Lung (tissue), 12 donors: ENCODE measurements around the gene CEACAM19. TPM values are rescaled to one million over a fixed set of nuclear protein-coding genes. Genes with fewer than 3 reads are reported as not detected.

Experiments
- ATAC-seq: fragments of 200-7000 bp; cut with Tn5 transposase; one replicate; pipeline ENCODE4 v1.9.1; 2020; ENCODE audit warnings: moderate number of reproducible peaks; ENCODE audit not compliant: insufficient read depth, low FRiP score
- DNase-seq, 3 donors: peaks; one replicate each; pipeline ENCODE4 v3.0.0-alpha.2; 2013 to 2017
- H3K27ac ChIP-seq, 2 donors: one replicate each; pipeline ENCODE4 v1.5.1; 2013; ENCODE audit warnings: mild to moderate bottlenecking in 2 of 2, moderate library complexity in 2 of 2, control low read depth in 1 of 2, inconsistent platforms in 1 of 2, low read depth in 1 of 2, low read length in 1 of 2
- H3K27me3 ChIP-seq, 3 donors: one replicate each; pipeline ENCODE4 v1.5.1; 2013; ENCODE audit warnings: low read length in 2 of 3; ENCODE audit not compliant: control insufficient read depth in 3 of 3, insufficient read depth in 3 of 3
- H3K36me3 ChIP-seq, 4 donors: one replicate each; pipeline ENCODE4 v1.5.1; 2013; ENCODE audit warnings: low read length in 4 of 4, mild to moderate bottlenecking in 1 of 4, moderate library complexity in 1 of 4; ENCODE audit not compliant: control insufficient read depth in 4 of 4, insufficient read depth in 4 of 4
- H3K4me1 ChIP-seq, 5 donors: one replicate each; pipeline ENCODE4 v1.5.1; 2013; ENCODE audit warnings: low read length in 5 of 5, mild to moderate bottlenecking in 2 of 5, moderate library complexity in 1 of 5; ENCODE audit not compliant: control insufficient read depth in 5 of 5, insufficient read depth in 5 of 5
- H3K4me3 ChIP-seq: one replicate; pipeline ENCODE4 v1.5.1; 2013; ENCODE audit warnings: mild to moderate bottlenecking, control low read depth, moderate library complexity
- H3K9ac ChIP-seq, 2 donors: one replicate each; pipeline ENCODE4 v1.5.1; 2013; ENCODE audit warnings: low read length in 2 of 2, control low read depth in 1 of 2; ENCODE audit not compliant: insufficient read depth in 1 of 2
- H3K9me3 ChIP-seq, 4 donors: one replicate each; pipeline ENCODE4 v1.5.1; 2013; ENCODE audit warnings: low read length in 3 of 4, mild to moderate bottlenecking in 1 of 4, moderate library complexity in 1 of 4; ENCODE audit not compliant: control insufficient read depth in 4 of 4, insufficient read depth in 3 of 4
- CTCF ChIP-seq: IDR thresholded peaks from 2 replicates; pipeline ENCODE4 v1.5.1; 2012; ENCODE audit warnings: mild to moderate bottlenecking; ENCODE audit errors: control extremely low read depth, extremely low read depth
- WGBS, 2 donors: extraction: QIAGEN DNeasy Blood & Tissue Kit; methylation state at CpG; one replicate each; pipeline ENCODE4 v1.1.7; 2013; 5-methylcytosine and 5-hydroxymethylcytosine counted together
- polyA plus RNA-seq, 2 donors: library from polyadenylated mRNA; stranded (reverse); fragments of 200-250 nt; gene quantifications; one replicate each; pipeline ENCODE4 v1.2.1, GENCODE V29; 2013
- total RNA-seq, 2 donors: library from RNA; depleted of rRNA in 1 of 2; stranded (reverse); fragments of >200 nt in 1 of 2; gene quantifications; one replicate each; pipeline ENCODE4 v1.2.1, GENCODE V29; 2014 to 2021
- donor health status: control.
- donor health status: control.
- donor health status: Bipolar disorder and iron deficiency.
- donor health status: healthy.
- donor health status: DM: yes; HTN: yes; CAD: no.

CEACAM19 gene
- total and polyA plus RNA-seq, 4 donors = 2.3 to 8.3 (median 4.4) TPM

DNA sequence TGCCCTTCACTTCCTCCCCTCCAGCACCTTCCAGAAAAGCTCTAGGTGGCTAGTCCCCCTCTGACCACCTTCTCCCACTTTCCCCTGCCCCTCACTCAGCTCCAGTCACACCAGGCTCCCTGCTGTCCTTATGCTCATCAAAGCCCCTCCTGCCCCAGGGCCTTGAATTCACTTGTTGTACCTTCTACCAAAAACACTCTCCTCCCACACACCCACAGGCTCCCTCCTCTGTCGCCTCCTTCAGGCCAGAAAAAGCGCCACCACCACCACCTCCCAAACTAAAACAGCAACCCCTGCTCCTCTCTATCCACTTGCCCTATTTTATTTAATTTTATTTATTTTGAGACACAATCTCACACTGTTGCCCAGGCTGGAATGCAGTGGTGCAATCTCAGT lies 22.9 kb downstream of the CEACAM19 start:
- no peak for TF ChIP-seq CTCF
- no peaks in the 10 kb centered on the region for H3K36me3 ChIP-seq
- peak overlapping the region in 1 of 2 donors; percentile 37 for H3K27ac ChIP-seq
- ATAC-seq (no peak), DNase-seq (no peak)
- peaks cover 0 to 14% (median 3%) of the 10 kb centered on the region in 5 donors for H3K4me1 ChIP-seq
- WGBS, 2 donors = 67 to 94% methylated on average over 2 of the region's 2 CpGs
- no peak overlapping the region for H3K9ac ChIP-seq
- no peaks in the 10 kb centered on the region for H3K27me3 ChIP-seq
- no peaks in the 10 kb centered on the region for H3K9me3 ChIP-seq
- H3K4me3 ChIP-seq = no peak overlapping the region

DNA sequence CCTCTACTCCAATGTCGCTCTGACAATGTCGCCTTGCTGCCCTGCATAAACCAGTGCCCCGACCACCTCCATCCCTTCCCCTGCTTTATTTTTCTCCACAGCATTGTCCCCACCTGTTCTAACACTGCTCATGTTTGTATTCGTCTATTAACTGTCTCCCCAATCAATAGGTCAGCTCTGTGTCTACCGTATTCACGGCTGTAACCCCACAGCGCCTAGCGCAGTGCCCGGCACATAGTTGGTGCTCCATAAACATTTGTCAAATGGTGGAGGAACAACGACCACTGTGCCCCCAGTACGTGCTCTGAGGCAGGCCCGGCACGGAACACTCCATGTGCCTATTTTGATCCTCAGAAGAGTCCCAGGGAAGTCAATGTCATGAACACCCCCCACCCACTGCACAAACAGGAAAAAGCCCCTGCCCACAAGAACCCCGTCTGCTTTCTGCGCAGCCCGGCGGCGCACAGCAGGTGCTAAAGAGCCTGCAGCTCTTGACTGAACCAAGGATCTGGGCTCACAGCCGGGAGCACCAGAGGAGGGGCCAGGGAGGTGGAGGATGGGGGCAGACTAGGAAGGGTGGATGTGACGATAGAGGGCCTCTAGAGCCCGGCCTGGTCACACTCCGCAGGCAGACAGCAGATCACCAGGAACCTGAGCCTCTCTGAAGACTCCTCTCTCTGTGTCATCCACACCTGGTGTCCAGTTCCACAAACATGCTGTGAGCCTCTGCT lies 25.8 kb downstream of the CEACAM19 start:
- no peak overlapping the region for H3K9ac ChIP-seq
- no peak overlapping the region for H3K4me3 ChIP-seq
- H3K4me1 ChIP-seq = peaks cover 0 to 4% (median 3%) of the 10 kb centered on the region in 5 donors
- peak overlapping the region in 1 of 2 donors; percentile 4 for H3K27ac ChIP-seq
- ATAC-seq (no peak), DNase-seq (no peak)
- no peaks in the 10 kb centered on the region for H3K27me3 ChIP-seq
- no peaks in the 10 kb centered on the region for H3K9me3 ChIP-seq
- WGBS, 2 donors = 47 to 50% methylated on average over 22 of the region's 22 CpGs
- H3K36me3 ChIP-seq = no peaks in the 10 kb centered on the region
- no peak for TF ChIP-seq CTCF

DNA sequence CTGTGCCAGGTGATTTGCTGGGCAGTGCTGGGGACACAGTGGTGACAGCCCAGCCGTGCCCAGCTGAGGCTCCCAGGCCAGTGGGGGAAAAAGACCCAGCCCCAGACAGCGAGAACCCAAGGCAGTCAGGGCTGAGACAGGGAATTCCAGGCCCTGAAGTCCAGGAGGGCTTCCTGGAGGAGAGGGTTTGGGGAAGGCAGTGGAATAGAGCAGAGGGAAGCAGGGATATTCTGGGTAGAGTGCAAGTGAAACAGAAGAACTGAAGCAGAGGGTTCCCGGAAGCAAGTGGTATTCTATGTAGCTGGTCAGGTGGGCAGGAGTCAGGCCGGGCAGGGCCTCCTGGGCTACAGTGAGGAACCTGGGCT lies 26.4 kb downstream of the CEACAM19 start:
- no peak for TF ChIP-seq CTCF
- Histone ChIP-seq H3K9ac (no peak overlapping the region), H3K27ac (no peak overlapping the region), H3K27me3 (no peaks in the 10 kb centered on the region), H3K4me3 (no peak overlapping the region), H3K9me3 (no peaks in the 10 kb centered on the region), H3K36me3 (no peaks in the 10 kb centered on the region), H3K4me1 (peaks cover 0 to 3% (median 0%) of the 10 kb centered on the region in 5 donors)
- 82 to 83% methylated on average over 4 of the region's 4 CpGs for WGBS, 2 donors
- DNase-seq (no peak), ATAC-seq (no peak)
